ENCODE results near the gene TRPC6.
"Not testable (repeated sequence)": the region's sequence is repeated elsewhere in the genome, so short reads cannot be mapped to it uniquely, and the experiment has no call there.

Gene TRPC6

DNA sequence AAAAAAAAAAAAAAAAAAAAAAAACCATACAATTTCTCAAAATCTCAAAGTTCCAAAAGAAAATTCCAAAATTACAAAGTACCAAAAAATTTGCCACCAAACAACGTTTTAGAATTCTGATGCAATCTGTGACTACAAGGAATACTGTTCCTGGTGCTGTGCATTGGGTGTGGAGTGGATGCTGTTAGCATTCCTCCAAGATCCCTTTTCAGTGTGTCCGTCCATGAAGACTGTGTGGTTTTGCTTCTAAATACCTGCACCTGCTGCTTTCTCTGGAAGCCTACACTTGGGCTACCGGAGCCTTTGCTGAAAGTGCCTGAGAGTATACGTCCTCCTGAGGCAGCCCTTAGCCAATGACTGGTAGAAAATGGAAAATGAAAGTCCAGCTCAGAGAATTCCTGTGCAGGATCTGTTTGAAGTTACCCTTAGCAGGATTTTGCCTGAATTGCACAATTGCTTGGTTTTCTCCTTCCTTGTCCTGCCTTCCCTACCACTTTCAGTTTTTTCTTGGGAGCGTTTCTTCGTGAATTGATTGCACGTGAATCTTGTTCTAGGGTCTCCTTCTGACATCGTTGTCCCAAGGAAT is 140.8 kb downstream of the TRPC6 start:
- H3K9ac ChIP-seq (ENCODE audit: insufficient read length), result no peak overlapping the region
- H3K4me3 ChIP-seq, result no peak overlapping the region
- no peak for TF ChIP-seq FOXP2 (optimal IDR thresholded peaks at IDR 0.05; ENCODE audit: control extremely low read depth, extremely low read length, insufficient read depth)
- TF ChIP-seq EZH2 (IDR thresholded peaks at IDR 0.05), result no peak
- no peak for TF ChIP-seq POLR2AphosphoS5 (IDR thresholded peaks at IDR 0.05; ENCODE audit: borderline replicate concordance, low read depth, low read length)
- no peak overlapping the region for H3K27ac ChIP-seq
- no peak for DNase-seq (ENCODE audit: low read depth, low spot score)
- no peaks in the 10 kb centered on the region for H3K9me3 ChIP-seq (ENCODE audit: low read depth, low read length)
- H3K36me3 ChIP-seq (ENCODE audit: insufficient read depth, low read length), result no peaks in the 10 kb centered on the region

- no peak overlapping the region for H3K9ac ChIP-seq (ENCODE audit: insufficient read length)
- no peak for DNase-seq (ENCODE audit: low read depth, low spot score)
- no peak for TF ChIP-seq EZH2 (IDR thresholded peaks at IDR 0.05)
- no peak for TF ChIP-seq POLR2AphosphoS5 (IDR thresholded peaks at IDR 0.05; ENCODE audit: borderline replicate concordance, low read depth, low read length)
- no peak for TF ChIP-seq FOXP2 (optimal IDR thresholded peaks at IDR 0.05; ENCODE audit: control extremely low read depth, extremely low read length, insufficient read depth)
Measured at GRCh38 chr11:101442171-101442570, 141.6 kb downstream of the TRPC6 start.

DNA sequence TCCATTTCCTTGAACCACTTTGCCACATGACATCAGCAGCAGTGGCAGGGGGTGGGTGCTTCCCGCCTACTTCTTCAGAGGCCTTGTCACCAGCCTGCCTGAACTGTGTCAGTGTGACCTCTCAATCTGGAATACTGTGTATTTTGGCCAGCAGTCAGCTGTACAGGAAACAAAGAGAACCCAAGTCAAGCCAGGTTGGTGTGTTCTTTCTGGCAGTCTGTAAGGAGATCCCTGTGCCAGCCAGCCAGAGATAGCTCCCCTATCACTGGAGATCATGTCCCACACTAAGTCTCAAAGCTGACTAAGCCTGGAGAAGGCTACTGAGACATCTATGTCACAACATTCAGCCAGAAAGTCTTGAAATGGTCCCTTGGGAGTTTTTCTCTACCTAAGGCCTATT is 142.1 kb downstream of the TRPC6 start:
- no peaks in the 10 kb centered on the region for H3K9me3 ChIP-seq (ENCODE audit: low read depth, low read length)
- H3K27ac ChIP-seq, result no peak overlapping the region
- no peak overlapping the region for H3K9ac ChIP-seq (ENCODE audit: insufficient read length)
- TF ChIP-seq FOXP2 (optimal IDR thresholded peaks at IDR 0.05; ENCODE audit: control extremely low read depth, extremely low read length, insufficient read depth) (no peak), EZH2 (IDR thresholded peaks at IDR 0.05) (no peak), POLR2AphosphoS5 (IDR thresholded peaks at IDR 0.05; ENCODE audit: borderline replicate concordance, low read depth, low read length) (no peak)
- H3K4me3 ChIP-seq, result no peak overlapping the region
- H3K36me3 ChIP-seq (ENCODE audit: insufficient read depth, low read length), result no peaks in the 10 kb centered on the region
- no peak for DNase-seq (ENCODE audit: low read depth, low spot score)

More at GRCh38 chr11:101442171-101442570, 141.6 kb downstream of the TRPC6 start:
- Histone ChIP-seq H3K27ac (no peak overlapping the region), H3K36me3 (ENCODE audit: insufficient read depth, low read length) (no peaks in the 10 kb centered on the region), H3K9me3 (ENCODE audit: low read depth, low read length) (no peaks in the 10 kb centered on the region), H3K4me3 (no peak overlapping the region)

DNA sequence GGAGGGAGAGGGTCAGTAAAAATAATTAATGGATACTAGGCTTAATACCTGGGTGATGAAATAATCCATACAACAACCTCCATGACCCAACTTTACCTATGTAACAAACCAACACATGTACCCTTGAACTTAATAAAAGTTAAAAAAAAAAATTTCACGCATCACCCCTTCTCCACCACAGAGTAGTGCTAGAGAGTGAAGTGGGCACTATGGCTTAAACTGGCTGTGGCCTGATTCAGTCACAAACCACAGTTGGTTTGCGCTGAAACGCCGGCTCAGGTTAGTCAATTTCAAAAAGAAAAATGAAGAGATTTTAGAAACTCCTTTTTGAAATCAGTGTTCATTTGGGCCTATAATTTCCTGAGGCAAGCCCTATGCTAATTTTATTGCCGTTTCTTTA is 144.3 kb downstream of the TRPC6 start:
- no peaks in the 10 kb centered on the region for H3K36me3 ChIP-seq (ENCODE audit: insufficient read depth, low read length)
- H3K9ac ChIP-seq (ENCODE audit: insufficient read length), result no peak overlapping the region
- TF ChIP-seq EZH2 (IDR thresholded peaks at IDR 0.05) (no peak), POLR2AphosphoS5 (IDR thresholded peaks at IDR 0.05; ENCODE audit: borderline replicate concordance, low read depth, low read length) (no peak), FOXP2 (optimal IDR thresholded peaks at IDR 0.05; ENCODE audit: control extremely low read depth, extremely low read length, insufficient read depth) (no peak)
- H3K9me3 ChIP-seq (ENCODE audit: low read depth, low read length), result no peaks in the 10 kb centered on the region
- no peak for DNase-seq (ENCODE audit: low read depth, low spot score)
- H3K4me3 ChIP-seq, result no peak overlapping the region
- H3K27ac ChIP-seq, result no peak overlapping the region

DNA sequence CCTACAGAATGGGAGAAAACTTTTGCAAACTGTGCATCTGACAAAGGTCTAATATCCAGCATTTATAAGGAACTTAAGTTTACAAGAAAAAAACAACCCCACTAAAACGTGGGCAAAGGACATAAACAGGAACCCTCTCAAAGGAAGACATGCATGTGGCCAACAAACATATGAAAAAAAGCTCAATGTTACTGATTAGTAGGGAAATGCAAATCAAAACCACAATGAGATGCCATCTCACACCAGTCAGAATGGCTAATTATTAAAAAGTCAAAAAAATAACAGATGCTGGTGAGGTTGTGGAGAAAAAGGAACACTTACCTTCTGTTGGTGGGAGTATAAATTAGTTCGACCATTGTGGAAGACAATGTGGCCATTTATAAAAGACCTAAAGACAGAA is 145.1 kb downstream of the TRPC6 start:
- H3K4me3 ChIP-seq; H3K9ac ChIP-seq (ENCODE audit: insufficient read length); H3K36me3 ChIP-seq (ENCODE audit: insufficient read depth, low read length); DNase-seq (ENCODE audit: low read depth, low spot score); H3K27ac ChIP-seq; H3K9me3 ChIP-seq (ENCODE audit: low read depth, low read length): not testable (repeated sequence)

DNA sequence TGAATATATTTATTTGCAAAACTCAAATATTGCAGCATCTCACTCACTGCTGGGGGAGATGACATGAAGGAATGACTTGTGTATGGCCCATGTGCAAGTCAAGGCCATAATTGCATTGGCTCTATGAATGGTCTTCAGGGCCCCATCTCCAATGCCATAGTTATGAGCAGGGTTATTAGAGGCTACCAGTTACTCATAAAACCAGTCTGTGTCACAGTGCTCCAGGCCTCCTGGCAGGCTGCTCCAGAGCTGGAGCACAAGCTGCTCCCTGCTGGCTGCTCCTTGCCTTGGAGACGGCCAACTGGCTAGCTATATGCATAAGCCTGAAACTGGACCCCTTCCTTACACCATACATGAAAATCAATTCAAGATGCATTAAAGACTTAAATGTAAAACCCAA is 145.7 kb downstream of the TRPC6 start:
- DNase-seq (ENCODE audit: low read depth, low spot score), result no peak
- Histone ChIP-seq H3K4me3 (no peak overlapping the region), H3K9ac (ENCODE audit: insufficient read length) (no peak overlapping the region), H3K9me3 (ENCODE audit: low read depth, low read length) (no peaks in the 10 kb centered on the region), H3K36me3 (ENCODE audit: insufficient read depth, low read length) (no peaks in the 10 kb centered on the region), H3K27ac (no peak overlapping the region)
- TF ChIP-seq EZH2 (IDR thresholded peaks at IDR 0.05) (no peak), FOXP2 (optimal IDR thresholded peaks at IDR 0.05; ENCODE audit: control extremely low read depth, extremely low read length, insufficient read depth) (no peak), POLR2AphosphoS5 (IDR thresholded peaks at IDR 0.05; ENCODE audit: borderline replicate concordance, low read depth, low read length) (no peak)

- Histone ChIP-seq H3K27ac (no peak overlapping the region), H3K9ac (ENCODE audit: insufficient read length) (no peak overlapping the region), H3K36me3 (ENCODE audit: insufficient read depth, low read length) (no peaks in the 10 kb centered on the region), H3K9me3 (ENCODE audit: low read depth, low read length) (no peaks in the 10 kb centered on the region), H3K4me3 (no peak overlapping the region)
- TF ChIP-seq POLR2AphosphoS5 (IDR thresholded peaks at IDR 0.05; ENCODE audit: borderline replicate concordance, low read depth, low read length), result no peak
- no peak for TF ChIP-seq FOXP2 (optimal IDR thresholded peaks at IDR 0.05; ENCODE audit: control extremely low read depth, extremely low read length, insufficient read depth)
- TF ChIP-seq EZH2 (IDR thresholded peaks at IDR 0.05), result no peak
- DNase-seq (ENCODE audit: low read depth, low spot score), result no peak
Measured at GRCh38 chr11:101436511-101437142, 147.2 kb downstream of the TRPC6 start.

GRCh38 chr11:101435408-101435973 is 148.3 kb downstream of the TRPC6 start:
- Histone ChIP-seq H3K9me3 (ENCODE audit: low read depth, low read length) (no peaks in the 10 kb centered on the region), H3K4me3 (no peak overlapping the region), H3K27ac (no peak overlapping the region), H3K9ac (ENCODE audit: insufficient read length) (no peak overlapping the region), H3K36me3 (ENCODE audit: insufficient read depth, low read length) (no peaks in the 10 kb centered on the region)
- no peak for DNase-seq (ENCODE audit: low read depth, low spot score)
- no peak for TF ChIP-seq POLR2AphosphoS5 (IDR thresholded peaks at IDR 0.05; ENCODE audit: borderline replicate concordance, low read depth, low read length)

All from SK-N-MC (cell line).